Body of pancreas (tissue), 4 donors: ENCODE data around the gene TTC7B.

Experiments used
- POLR2A ChIP-seq, 3 donors: fragments of 450-650 bp; IDR thresholded peaks; one replicate each; pipeline ENCODE4 v1.6.1; 2016; ENCODE audit warnings: antibody characterized with exemption in 3 of 3, mild to moderate bottlenecking in 2 of 3
- TF ChIP-seq, protein P1 (sequence below), 7 experiments: fragments of 450-650 bp in 4 of 7; fragments of 200-600 bp in 3 of 7; sonication (generic) in 3 of 7; IDR thresholded peaks; one replicate each; pipeline ENCODE4 v1.5.1; 2016 to 2019; ENCODE audit warnings: antibody characterized with exemption in 7 of 7

DNA sequence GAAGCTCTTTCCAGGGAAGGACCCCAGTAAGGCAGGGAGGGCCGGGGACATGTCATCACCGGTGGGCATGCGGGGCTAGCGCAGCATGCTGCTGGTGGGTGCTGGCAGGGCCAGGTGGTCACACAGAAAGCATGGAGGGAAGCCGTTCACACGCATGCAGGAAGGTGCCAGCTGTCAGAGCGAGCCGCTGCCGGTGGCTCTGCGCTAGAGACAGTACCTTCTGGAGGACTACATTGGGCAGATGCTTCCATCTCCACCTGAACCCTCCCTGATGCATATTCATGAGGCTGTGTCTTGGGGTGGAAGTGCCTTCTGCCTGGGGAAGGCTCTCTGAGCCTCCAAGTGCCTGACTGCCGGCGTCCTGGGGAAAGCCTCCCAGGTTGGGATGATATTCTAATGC lies 215.6 kb downstream of the TTC7B start:
- TF ChIP-seq, protein P1, sequence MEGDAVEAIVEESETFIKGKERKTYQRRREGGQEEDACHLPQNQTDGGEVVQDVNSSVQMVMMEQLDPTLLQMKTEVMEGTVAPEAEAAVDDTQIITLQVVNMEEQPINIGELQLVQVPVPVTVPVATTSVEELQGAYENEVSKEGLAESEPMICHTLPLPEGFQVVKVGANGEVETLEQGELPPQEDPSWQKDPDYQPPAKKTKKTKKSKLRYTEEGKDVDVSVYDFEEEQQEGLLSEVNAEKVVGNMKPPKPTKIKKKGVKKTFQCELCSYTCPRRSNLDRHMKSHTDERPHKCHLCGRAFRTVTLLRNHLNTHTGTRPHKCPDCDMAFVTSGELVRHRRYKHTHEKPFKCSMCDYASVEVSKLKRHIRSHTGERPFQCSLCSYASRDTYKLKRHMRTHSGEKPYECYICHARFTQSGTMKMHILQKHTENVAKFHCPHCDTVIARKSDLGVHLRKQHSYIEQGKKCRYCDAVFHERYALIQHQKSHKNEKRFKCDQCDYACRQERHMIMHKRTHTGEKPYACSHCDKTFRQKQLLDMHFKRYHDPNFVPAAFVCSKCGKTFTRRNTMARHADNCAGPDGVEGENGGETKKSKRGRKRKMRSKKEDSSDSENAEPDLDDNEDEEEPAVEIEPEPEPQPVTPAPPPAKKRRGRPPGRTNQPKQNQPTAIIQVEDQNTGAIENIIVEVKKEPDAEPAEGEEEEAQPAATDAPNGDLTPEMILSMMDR (IDR thresholded peaks at IDR 0.05), result no peak
- TF ChIP-seq POLR2A (IDR thresholded peaks at IDR 0.05), result no peak
